NCI-H1694 treated with DMSO at 0.1 percent for 48 hours (cell line): ENCODE measurements around the gene CASTOR1.

ENCODE experiments used
- DNase-seq: peaks from one replicate; lab custom pipeline; 2025; lab: John Stamatoyannopoulos, UW

CASTOR1 gene

DNA sequence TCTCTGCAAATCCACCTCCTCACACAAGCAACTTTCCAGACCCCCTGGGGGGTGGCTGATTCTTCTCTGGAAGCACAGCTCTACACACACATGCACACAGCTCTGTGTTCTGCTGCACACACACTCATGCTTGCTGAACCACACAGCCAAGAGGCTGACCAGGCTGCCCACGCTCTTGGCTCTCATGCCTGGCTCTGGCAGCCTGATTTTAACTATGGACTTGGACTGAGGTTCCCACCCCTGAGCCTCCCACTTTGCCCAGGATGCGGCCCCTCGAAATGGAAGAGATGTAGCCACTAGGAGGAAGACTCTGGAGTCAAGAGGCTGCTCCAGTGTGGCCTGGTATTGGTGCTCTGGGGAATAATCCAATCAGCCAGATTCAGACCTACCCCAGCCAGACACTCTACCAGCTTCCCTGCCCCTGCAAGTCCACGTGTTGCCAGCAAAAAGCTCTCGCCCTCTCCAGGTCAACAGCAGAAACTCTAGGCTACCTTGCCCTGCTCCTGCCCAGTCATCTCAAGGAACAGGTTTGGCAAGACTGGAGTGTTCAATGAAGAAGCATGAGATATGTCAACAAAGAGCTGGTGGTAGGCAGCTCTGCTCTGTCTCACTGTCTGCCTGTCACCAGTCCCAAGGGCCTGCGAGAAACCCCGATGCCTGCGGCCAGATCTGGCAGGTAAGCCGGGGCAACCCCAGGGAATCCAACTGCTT lies 8.8 kb upstream of the CASTOR1 start:
- DNase-seq, result no peak

GRCh38 chr22:30297276-30297990 lies 8.1 kb upstream of the CASTOR1 start:
- no peak for DNase-seq

GRCh38 chr22:30296833-30297232 lies 7.5 kb upstream of the CASTOR1 start:
- DNase-seq, result no peak

DNA sequence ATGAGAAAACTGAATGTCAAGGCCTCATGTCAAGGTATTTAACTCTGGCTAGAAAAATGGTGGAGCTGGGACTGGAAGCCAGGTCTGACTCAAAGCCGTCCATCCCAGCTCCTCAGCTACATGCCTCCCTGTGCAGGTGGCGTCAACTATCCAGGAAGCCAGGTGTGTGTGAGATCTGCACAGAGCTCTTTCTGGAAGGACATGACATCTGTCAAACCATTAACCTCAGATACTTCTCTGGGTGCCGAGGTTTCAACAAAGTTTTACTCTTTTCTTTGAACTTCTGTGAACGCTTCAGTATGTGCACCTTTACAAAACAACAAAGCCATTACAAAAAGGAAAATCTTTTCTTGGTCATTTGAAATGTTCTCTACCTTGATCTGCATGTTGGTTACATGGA lies 7.0 kb upstream of the CASTOR1 start:
- no peak for DNase-seq

- no peak for DNase-seq
Measured at GRCh38 chr22:30295576-30295975, 6.3 kb upstream of the CASTOR1 start.

DNA sequence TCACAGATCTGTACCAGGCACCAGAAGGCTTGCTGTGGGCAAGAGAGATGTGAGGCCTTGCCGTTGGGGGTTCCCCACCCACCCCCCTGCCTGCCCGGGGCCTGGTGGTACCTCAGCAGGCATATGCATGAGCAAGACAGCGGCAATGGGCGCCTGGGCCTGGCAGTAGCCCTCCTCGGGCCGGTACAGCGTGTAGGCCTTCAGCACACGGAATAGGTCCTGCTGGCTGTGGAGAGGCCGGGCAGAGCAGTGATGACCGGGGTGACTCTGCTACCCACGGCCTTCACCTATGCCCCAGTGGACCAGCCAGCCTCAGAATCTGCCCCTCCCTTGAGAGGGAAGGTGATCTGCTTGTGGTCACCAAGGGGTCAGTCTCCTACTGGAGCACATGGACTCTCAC lies 5.5 kb upstream of the CASTOR1 start:
- no peak for DNase-seq

- no peak for DNase-seq
Measured at GRCh38 chr22:30294066-30294465, 4.8 kb upstream of the CASTOR1 start.

GRCh38 chr22:30293026-30293425 lies 3.7 kb upstream of the CASTOR1 start:
- no peak for DNase-seq

DNA sequence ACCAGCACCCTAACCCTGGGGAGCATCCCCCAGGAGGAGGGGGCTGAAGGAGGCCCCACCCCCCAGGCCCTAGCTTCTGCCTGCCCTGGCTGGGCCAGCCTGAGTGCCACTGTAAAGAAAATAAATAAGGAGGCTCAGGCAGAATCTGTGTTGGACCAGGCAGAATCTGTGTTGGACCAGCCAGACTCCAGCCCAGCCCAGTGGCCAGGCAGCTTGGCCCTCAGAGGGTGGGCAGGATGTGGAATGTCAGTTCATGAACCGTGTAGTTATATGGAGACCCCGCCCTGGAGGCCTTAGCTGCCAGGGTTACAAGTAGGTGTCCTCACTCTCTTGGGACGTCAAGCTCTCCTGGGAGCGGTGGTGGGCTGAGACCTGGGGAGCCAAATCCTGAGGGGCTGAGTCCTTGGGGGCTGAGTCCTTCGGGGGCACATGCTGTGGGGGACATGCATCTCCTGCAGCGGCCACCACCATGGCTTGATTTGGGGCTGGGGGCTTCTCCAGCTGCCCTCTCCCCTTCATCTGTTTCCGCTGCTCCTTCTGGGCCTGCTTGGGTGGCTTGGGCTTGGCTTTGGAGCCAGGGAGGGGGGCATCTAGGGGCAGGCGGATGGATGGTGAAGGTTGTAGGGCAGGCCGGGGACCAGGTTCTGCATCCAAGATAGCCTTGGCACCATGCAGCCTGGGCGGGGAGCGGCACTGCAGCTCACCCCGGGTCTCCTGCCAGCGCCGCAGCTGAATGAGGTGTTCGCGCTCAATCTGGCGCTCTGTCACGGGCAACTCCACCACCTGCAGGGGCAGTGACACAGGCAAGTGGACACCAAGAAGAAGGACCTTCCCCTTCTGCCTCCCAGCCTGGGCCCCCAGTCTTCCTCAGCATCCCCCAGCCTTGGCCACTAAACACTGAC lies 3.0 kb upstream of the CASTOR1 start:
- no peak for DNase-seq

DNA sequence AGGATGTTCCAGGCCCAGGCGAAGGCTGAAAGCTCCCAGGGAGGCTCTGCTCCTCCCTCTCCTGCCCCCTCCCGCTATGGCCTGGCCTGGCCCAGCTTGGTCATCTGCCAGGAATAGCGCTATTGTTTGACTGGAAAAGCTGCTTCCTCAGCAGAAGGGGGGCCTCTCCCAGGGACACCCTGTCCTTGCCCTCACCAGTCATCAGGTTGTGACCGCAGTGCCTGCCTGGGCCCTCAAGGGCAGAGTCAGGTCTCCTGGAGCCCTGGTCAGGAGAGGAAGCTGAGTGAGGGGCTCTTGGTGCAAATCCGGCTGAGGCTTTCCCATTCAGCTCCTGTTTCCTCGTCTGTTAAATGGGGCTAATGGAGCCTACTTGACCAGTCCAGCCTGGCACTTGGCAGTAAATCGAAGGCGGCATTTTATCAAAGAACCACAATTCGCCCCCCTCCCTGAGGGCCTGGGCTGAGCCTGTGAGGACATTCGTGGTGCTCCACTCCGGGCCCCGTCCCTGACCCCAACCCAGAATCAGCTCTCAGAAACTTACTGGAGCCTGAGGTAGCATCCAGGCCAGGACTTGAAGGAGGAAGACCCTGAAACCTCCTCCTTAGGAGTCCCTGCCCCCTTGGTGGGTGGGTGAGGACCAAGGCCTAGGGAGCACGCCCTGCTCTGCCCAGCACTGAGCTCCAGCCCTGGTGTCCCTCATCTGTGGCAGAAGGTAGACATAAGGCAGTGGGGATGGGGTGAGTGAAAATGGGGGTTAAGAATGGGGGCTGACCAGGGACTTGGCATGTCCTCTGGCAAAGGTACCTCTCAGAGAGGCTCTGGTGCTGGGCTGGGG lies 2.0 kb upstream of the CASTOR1 start:
- DNase-seq, result no peak

DNA sequence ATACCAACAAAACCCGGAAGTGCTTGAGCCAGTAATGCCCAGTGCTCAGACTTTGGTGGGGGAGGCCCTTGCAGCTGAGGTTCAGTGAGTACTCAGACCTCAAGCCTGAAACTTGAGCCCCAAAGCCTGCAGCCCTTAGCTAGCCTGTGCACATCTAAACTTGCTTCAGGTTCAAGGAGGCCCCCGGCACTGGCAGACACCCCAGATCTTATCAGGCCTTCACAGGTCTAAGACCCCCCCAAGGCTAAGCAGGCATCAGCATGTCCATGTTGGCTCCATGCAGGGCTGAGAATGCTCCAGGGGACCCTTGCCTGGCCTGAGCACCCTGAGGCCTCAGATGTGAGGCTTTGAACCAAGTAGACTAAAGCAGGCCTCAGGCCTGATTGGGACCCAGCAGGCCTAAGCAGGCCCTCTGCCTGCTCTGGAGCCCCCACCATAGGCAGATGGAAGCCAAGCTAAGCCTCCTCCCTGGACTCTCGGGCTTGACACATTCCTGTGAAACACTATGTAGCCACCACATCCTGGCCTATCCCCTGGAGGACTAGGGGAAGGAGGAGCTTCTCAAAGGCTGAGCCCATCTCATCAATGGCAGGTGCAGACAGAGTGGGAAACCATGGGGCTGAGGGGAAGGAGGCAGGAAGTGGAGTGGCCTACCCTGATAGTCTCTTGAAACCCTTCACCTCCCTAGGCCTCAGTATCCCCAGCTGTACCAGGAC lies 1.2 kb upstream of the CASTOR1 start:
- no peak for DNase-seq

GRCh38 chr22:30289980-30290313 lies 642 bp upstream of the CASTOR1 start:
- no peak for DNase-seq

DNA sequence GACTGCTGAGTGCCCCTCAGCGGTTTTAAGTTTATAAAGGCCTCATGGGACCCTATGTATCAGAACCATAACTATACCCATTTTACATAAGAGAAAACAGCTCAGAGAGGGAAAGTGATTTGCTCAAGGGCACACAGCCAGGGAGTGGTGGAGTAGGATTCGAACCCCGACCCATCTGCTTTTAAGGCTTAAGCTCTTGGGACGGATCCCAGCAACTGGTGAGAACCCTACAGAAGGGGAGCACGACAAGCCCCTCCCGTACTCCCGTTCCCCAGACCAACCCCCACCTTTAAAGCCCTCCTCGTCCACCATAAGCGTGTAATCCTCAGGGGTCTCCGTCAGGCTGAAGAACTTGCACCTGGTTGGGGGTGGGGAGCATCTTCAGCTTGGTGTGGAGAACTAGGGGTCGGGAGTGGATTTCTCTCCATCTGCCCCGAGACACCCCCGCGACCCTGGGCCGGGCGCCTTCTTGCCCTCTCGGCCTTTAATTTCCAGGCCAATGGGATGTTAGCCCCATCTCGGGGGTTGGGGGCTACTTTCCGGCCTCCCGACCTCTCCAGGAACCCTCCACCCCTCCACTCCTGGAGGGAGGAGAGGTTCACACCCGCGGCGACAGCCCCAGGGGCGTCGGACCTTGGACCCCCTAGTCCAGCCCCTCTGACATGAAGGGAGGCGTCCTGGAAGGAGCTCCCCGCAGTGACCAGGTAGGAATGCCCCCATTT lies 725 bp downstream of the CASTOR1 start:
- no peak for DNase-seq

DNA sequence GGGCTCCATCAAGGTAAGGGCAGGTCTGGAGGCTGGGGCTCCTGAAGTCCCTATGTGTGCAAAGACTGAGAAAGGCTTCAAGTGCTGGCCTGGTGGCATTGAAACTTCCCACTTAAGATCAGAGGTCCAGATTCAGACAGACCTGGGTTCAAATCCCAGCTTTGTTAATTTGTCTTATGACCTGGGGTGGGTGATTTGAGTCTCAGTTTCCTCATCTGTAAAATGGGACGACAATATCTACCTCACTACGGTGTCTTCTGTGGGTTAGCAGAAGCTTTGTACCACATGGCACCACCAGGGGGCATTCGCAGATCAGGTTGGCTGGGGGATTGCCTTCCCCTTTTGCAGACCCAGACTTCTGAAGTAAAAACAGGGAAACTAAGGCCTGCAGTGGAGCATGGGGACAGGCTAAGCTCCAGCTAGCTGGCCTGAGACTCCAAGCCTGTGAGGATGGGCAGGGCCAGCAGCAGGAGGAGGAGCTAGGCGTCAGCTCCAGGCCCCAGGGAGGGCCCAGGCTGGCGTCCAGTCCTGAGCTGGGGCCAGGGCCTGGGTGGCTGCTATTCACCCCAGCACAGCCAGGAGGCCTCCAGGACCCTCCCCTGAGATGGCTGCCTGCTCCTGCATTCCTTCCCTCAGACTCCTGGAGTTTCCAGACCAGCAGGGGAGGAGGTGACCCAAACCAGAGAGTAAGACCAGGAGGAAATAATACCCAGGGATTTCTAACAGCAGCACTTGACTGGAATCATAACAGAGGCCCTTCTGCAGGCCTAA lies 1.5 kb downstream of the CASTOR1 start:
- DNase-seq, result peak; percentile 49

- peak; percentile 32 for DNase-seq
Measured at GRCh38 chr22:30286813-30287647, 2.3 kb downstream of the CASTOR1 start.

GRCh38 chr22:30286331-30286730 lies 3.0 kb downstream of the CASTOR1 start:
- no peak for DNase-seq

GRCh38 chr22:30285846-30286200 lies 3.5 kb downstream of the CASTOR1 start:
- DNase-seq, result no peak

DNA sequence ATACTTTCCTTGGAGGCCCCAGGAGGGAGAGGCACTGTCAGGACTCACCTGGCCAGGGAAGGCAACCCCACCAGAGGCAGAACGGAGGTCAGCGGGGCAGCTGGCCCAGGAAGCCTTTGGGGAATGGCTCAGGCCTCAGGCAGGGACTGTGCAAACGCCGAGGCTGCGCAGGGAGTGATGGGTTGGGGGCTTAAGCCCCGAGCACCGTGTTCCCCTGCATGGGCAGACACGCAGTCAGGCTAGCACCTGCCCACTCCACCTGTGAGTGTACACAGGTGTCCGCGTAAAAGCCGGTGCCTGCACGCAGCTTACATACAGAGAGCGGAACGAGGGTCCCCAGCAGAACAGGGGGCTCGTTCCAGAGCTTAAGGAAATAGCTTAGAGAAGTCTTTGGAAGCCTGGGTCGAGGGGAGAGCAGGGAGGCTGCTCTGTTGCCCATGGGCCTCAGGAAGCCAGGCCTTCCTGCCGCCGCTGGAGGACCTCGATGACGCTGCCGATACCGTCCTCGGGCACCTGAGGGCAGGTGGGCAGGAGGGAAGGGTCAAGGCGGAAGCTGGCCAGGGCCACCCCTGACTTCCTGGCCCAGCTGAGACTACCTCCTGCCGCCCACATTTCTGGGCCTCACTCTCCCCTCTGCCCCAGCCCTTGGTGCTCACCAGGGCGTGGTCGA lies 4.0 kb downstream of the CASTOR1 start:
- DNase-seq, result no peak
